ENCODE data around the gene CPPED1. TPM values are rescaled to one million over a fixed set of nuclear protein-coding genes. Genes with fewer than 3 reads are reported as not detected.
"Not testable (repeated sequence)": the region's sequence is repeated elsewhere in the genome, so short reads cannot be mapped to it uniquely, and the experiment has no call there.

CPPED1 gene
- total RNA-seq, 3 donors from 2014 or later = 5.8 to 8.6 (median 8.2) TPM

- H3K9me3 Mint-ChIP-seq = no peaks in the 10 kb centered on the region
- DNase-seq = no peak
Observed at GRCh38 chr16:12769525-12769924, 34.2 kb downstream of the CPPED1 start.

GRCh38 chr16:12767897-12768296, 35.8 kb downstream of the CPPED1 start:
- ATAC-seq (peak in 1 of 2 donors; percentile 71), DNase-seq (no peak)
- no peaks in the 10 kb centered on the region for H3K9me3 Mint-ChIP-seq
- no peaks in the 10 kb centered on the region for H3K36me3 Mint-ChIP-seq (ENCODE audit: insufficient read depth)
- H3K27me3 Mint-ChIP-seq (ENCODE audit: low read depth) = no peaks in the 10 kb centered on the region
- peaks cover 3% of the 10 kb centered on the region for H3K4me1 Mint-ChIP-seq (ENCODE audit: low read depth)
- H3K4me3 Mint-ChIP-seq = no peak overlapping the region

More at GRCh38 chr16:12769525-12769924, 34.2 kb downstream of the CPPED1 start:
- H3K27me3 Mint-ChIP-seq (ENCODE audit: low read depth) = no peaks in the 10 kb centered on the region
- ATAC-seq = no peak
- peaks cover 3% of the 10 kb centered on the region for H3K4me1 Mint-ChIP-seq (ENCODE audit: low read depth)
- peaks cover 3% of the 10 kb centered on the region for H3K36me3 Mint-ChIP-seq (ENCODE audit: insufficient read depth)
- H3K4me3 Mint-ChIP-seq = no peak overlapping the region

GRCh38 chr16:12766853-12767252, 36.8 kb downstream of the CPPED1 start:
- no peak overlapping the region for H3K4me3 Mint-ChIP-seq
- no peaks in the 10 kb centered on the region for H3K9me3 Mint-ChIP-seq

GRCh38 chr16:12766208-12766607, 37.5 kb downstream of the CPPED1 start:
- H3K4me1 Mint-ChIP-seq (ENCODE audit: low read depth); H3K36me3 Mint-ChIP-seq (ENCODE audit: insufficient read depth); H3K9me3 Mint-ChIP-seq; H3K27me3 Mint-ChIP-seq (ENCODE audit: low read depth); H3K4me3 Mint-ChIP-seq; DNase-seq; ATAC-seq: not testable (repeated sequence)

More at GRCh38 chr16:12766853-12767252, 36.8 kb downstream of the CPPED1 start:
- DNase-seq = no peak
- Mint-ChIP-seq H3K4me1 (ENCODE audit: low read depth) (peaks cover 3% of the 10 kb centered on the region), H3K36me3 (ENCODE audit: insufficient read depth) (no peaks in the 10 kb centered on the region), H3K27me3 (ENCODE audit: low read depth) (no peaks in the 10 kb centered on the region)
- no peak for ATAC-seq

- H3K27me3 Mint-ChIP-seq (ENCODE audit: low read depth) = no peaks in the 10 kb centered on the region
- H3K36me3 Mint-ChIP-seq (ENCODE audit: insufficient read depth) = no peaks in the 10 kb centered on the region
- no peaks in the 10 kb centered on the region for H3K9me3 Mint-ChIP-seq
- peaks cover 3% of the 10 kb centered on the region for H3K4me1 Mint-ChIP-seq (ENCODE audit: low read depth)
- no peak for DNase-seq
- H3K4me3 Mint-ChIP-seq = no peak overlapping the region
- no peak for ATAC-seq
Observed at GRCh38 chr16:12764813-12765488, 38.7 kb downstream of the CPPED1 start.

- DNase-seq (no peak), ATAC-seq (no peak)
- Mint-ChIP-seq H3K4me3 (no peak overlapping the region), H3K27me3 (ENCODE audit: low read depth) (no peaks in the 10 kb centered on the region), H3K36me3 (ENCODE audit: insufficient read depth) (no peaks in the 10 kb centered on the region), H3K9me3 (no peaks in the 10 kb centered on the region), H3K4me1 (ENCODE audit: low read depth) (peaks cover 3% of the 10 kb centered on the region)
Observed at GRCh38 chr16:12763517-12763916, 40.2 kb downstream of the CPPED1 start.

- Mint-ChIP-seq H3K4me1 (ENCODE audit: low read depth) (no peaks in the 10 kb centered on the region), H3K9me3 (no peaks in the 10 kb centered on the region), H3K27me3 (ENCODE audit: low read depth) (no peaks in the 10 kb centered on the region), H3K36me3 (ENCODE audit: insufficient read depth) (no peaks in the 10 kb centered on the region), H3K4me3 (no peak overlapping the region)
- no peak for ATAC-seq
- DNase-seq = no peak
Observed at GRCh38 chr16:12760819-12761611, 42.7 kb downstream of the CPPED1 start.

- H3K9me3 Mint-ChIP-seq = no peaks in the 10 kb centered on the region
- ATAC-seq = no peak
- H3K4me3 Mint-ChIP-seq = no peak overlapping the region
- no peaks in the 10 kb centered on the region for H3K27me3 Mint-ChIP-seq (ENCODE audit: low read depth)
- H3K36me3 Mint-ChIP-seq (ENCODE audit: insufficient read depth) = no peaks in the 10 kb centered on the region
- no peaks in the 10 kb centered on the region for H3K4me1 Mint-ChIP-seq (ENCODE audit: low read depth)
- no peak for DNase-seq
Observed at GRCh38 chr16:12758670-12759558, 44.8 kb downstream of the CPPED1 start.

- Mint-ChIP-seq H3K4me3 (no peak overlapping the region), H3K27me3 (ENCODE audit: low read depth) (no peaks in the 10 kb centered on the region), H3K36me3 (ENCODE audit: insufficient read depth) (no peaks in the 10 kb centered on the region), H3K4me1 (ENCODE audit: low read depth) (no peaks in the 10 kb centered on the region), H3K9me3 (no peaks in the 10 kb centered on the region)
- ATAC-seq (no peak), DNase-seq (no peak)
Observed at GRCh38 chr16:12758031-12758669, 45.5 kb downstream of the CPPED1 start.

GRCh38 chr16:12757546-12757945, 46.1 kb downstream of the CPPED1 start:
- Mint-ChIP-seq H3K36me3 (ENCODE audit: insufficient read depth) (no peaks in the 10 kb centered on the region), H3K4me1 (ENCODE audit: low read depth) (no peaks in the 10 kb centered on the region), H3K27me3 (ENCODE audit: low read depth) (no peaks in the 10 kb centered on the region), H3K9me3 (no peaks in the 10 kb centered on the region), H3K4me3 (no peak overlapping the region)
- DNase-seq (no peak), ATAC-seq (no peak)

GRCh38 chr16:12754824-12755543, 48.7 kb downstream of the CPPED1 start:
- Mint-ChIP-seq H3K36me3 (ENCODE audit: insufficient read depth) (no peaks in the 10 kb centered on the region), H3K27me3 (ENCODE audit: low read depth) (no peaks in the 10 kb centered on the region), H3K9me3 (no peaks in the 10 kb centered on the region), H3K4me1 (ENCODE audit: low read depth) (peaks cover 17% of the 10 kb centered on the region), H3K4me3 (no peak overlapping the region)
- no peak for ATAC-seq
- DNase-seq = no peak

GRCh38 chr16:12753203-12754023, 50.3 kb downstream of the CPPED1 start:
- H3K4me1 Mint-ChIP-seq (ENCODE audit: low read depth) = peaks cover 26% of the 10 kb centered on the region
- H3K27me3 Mint-ChIP-seq (ENCODE audit: low read depth) = no peaks in the 10 kb centered on the region
- no peaks in the 10 kb centered on the region for H3K9me3 Mint-ChIP-seq
- DNase-seq = no peak
- peaks cover 2% of the 10 kb centered on the region for H3K36me3 Mint-ChIP-seq (ENCODE audit: insufficient read depth)
- no peak for ATAC-seq
- no peak overlapping the region for H3K4me3 Mint-ChIP-seq

- Mint-ChIP-seq H3K36me3 (ENCODE audit: insufficient read depth) (peaks cover 2% of the 10 kb centered on the region), H3K4me3 (no peak overlapping the region)
- no peak for ATAC-seq
Observed at GRCh38 chr16:12752159-12752558, 51.5 kb downstream of the CPPED1 start.

More at GRCh38 chr16:12752159-12752558, 51.5 kb downstream of the CPPED1 start:
- H3K27me3 Mint-ChIP-seq (ENCODE audit: low read depth) = no peaks in the 10 kb centered on the region
- H3K9me3 Mint-ChIP-seq = no peaks in the 10 kb centered on the region
- H3K4me1 Mint-ChIP-seq (ENCODE audit: low read depth) = peaks cover 26% of the 10 kb centered on the region
- DNase-seq = no peak
